Liver (tissue), 9 donors: Measurements from ENCODE around the gene FNDC10. TPM values are rescaled to one million over a fixed set of nuclear protein-coding genes. Genes with fewer than 3 reads are reported as not detected.
A peak's percentile ranks its signal among the peaks of the same experiment; 100 is the strongest.

Experiments used
- DNase-seq: peaks from one replicate; pipeline ENCODE4 v3.0.0-alpha.2; 2017; ENCODE audit warnings: low spot score
- H3K27ac ChIP-seq, 2 donors: one replicate each; pipeline ENCODE4 v1.7.0; 2013; ENCODE audit warnings: inconsistent platforms in 2 of 2, low read length in 2 of 2, control low read depth in 1 of 2, low read depth in 1 of 2, mild to moderate bottlenecking in 1 of 2
- H3K27me3 ChIP-seq, 4 donors: one replicate each; pipeline versions ENCODE4 v1.6.1 to v1.7.0; 2013; ENCODE audit warnings: low read length in 3 of 4, inconsistent platforms in 1 of 4, mild to moderate bottlenecking in 1 of 4, moderate library complexity in 1 of 4; ENCODE audit not compliant: control insufficient read depth in 4 of 4, insufficient read depth in 4 of 4
- H3K36me3 ChIP-seq, 4 donors: one replicate each; pipeline versions ENCODE4 v1.6.1 to v1.7.0; 2013; ENCODE audit warnings: low read length in 3 of 4, mild to moderate bottlenecking in 3 of 4, low read depth in 1 of 4, moderate library complexity in 1 of 4; ENCODE audit not compliant: control insufficient read depth in 4 of 4, insufficient read depth in 3 of 4
- H3K4me1 ChIP-seq, 4 donors: one replicate each; pipeline versions ENCODE4 v1.6.1 to v1.7.0; 2013; ENCODE audit warnings: low read length in 3 of 4, mild to moderate bottlenecking in 3 of 4, moderate library complexity in 1 of 4; ENCODE audit not compliant: control insufficient read depth in 4 of 4, insufficient read depth in 4 of 4
- H3K4me3 ChIP-seq, 3 donors: one replicate each; pipeline versions ENCODE4 v1.6.1 to v1.7.0; 2013; ENCODE audit warnings: low read length in 3 of 3, control low read depth in 1 of 3, low read depth in 1 of 3, mild to moderate bottlenecking in 1 of 3
- H3K9ac ChIP-seq, 2 donors: one replicate each; pipeline ENCODE4 v1.7.0; 2013; ENCODE audit warnings: low read length in 2 of 2, mild to moderate bottlenecking in 2 of 2, moderate library complexity in 2 of 2, control low read depth in 1 of 2, low read depth in 1 of 2
- H3K9me3 ChIP-seq, 4 donors: one replicate each; pipeline versions ENCODE4 v1.6.1 to v1.7.0; 2013; ENCODE audit warnings: low read length in 3 of 4; ENCODE audit not compliant: control insufficient read depth in 4 of 4
- EGR1 ChIP-seq, 2 donors: IDR thresholded peaks; 2 replicates each; pipeline ENCODE4 v1.6.1; 2016 to 2018; ENCODE audit warnings: antibody characterized with exemption in 2 of 2, low read depth in 2 of 2
- FOXA1 ChIP-seq: IDR thresholded peaks from 2 replicates; pipeline ENCODE4 v1.6.1; 2016; ENCODE audit warnings: antibody characterized with exemption
- FOXA2 ChIP-seq: IDR thresholded peaks from 2 replicates; pipeline ENCODE4 v1.6.1; 2016; ENCODE audit warnings: antibody characterized with exemption
- GABPA ChIP-seq, 2 donors: IDR thresholded peaks in 1 of 2; conservative IDR thresholded peaks in 1 of 2; 2 replicates each; pipeline ENCODE4 v1.6.1; 2016; ENCODE audit warnings: antibody characterized with exemption in 2 of 2, mild to moderate bottlenecking in 1 of 2, moderate library complexity in 1 of 2
- HNF4A ChIP-seq, 2 donors: conservative IDR thresholded peaks; 2 replicates each; pipeline ENCODE4 v1.6.1; 2016; ENCODE audit warnings: antibody characterized with exemption in 2 of 2, mild to moderate bottlenecking in 2 of 2
- HNF4G ChIP-seq: IDR thresholded peaks from 2 replicates; pipeline ENCODE4 v1.6.1; 2016; ENCODE audit warnings: antibody characterized with exemption
- JUND ChIP-seq, 2 donors: IDR thresholded peaks; 2 replicates each; pipeline ENCODE4 v1.6.1; 2016; ENCODE audit warnings: antibody characterized with exemption in 2 of 2
- NR2F2 ChIP-seq: IDR thresholded peaks from 2 replicates; pipeline ENCODE4 v1.6.1; 2016; ENCODE audit warnings: antibody characterized with exemption
- RAD21 ChIP-seq, 2 donors: IDR thresholded peaks; 2 replicates each; pipeline ENCODE4 v1.6.1; 2016; ENCODE audit warnings: antibody characterized with exemption in 2 of 2, mild to moderate bottlenecking in 2 of 2
- REST ChIP-seq: IDR thresholded peaks from 2 replicates; pipeline ENCODE4 v1.6.1; 2016; ENCODE audit warnings: antibody characterized with exemption, mild to moderate bottlenecking
- RXRA ChIP-seq, 2 donors: IDR thresholded peaks; 2 replicates each; pipeline ENCODE4 v1.6.1; 2017 to 2018; ENCODE audit warnings: antibody characterized with exemption in 2 of 2, mild to moderate bottlenecking in 1 of 2
- SP1 ChIP-seq: IDR thresholded peaks from 2 replicates; pipeline ENCODE4 v1.6.1; 2018; ENCODE audit warnings: antibody characterized with exemption, mild to moderate bottlenecking
- YY1 ChIP-seq: IDR thresholded peaks from 2 replicates; pipeline ENCODE4 v1.6.1; 2016; ENCODE audit warnings: antibody characterized with exemption, mild to moderate bottlenecking
- WGBS: extraction: QIAGEN DNeasy Blood & Tissue Kit; methylation state at CpG from one replicate; pipeline ENCODE4 v1.1.7; 2013; 5-methylcytosine and 5-hydroxymethylcytosine counted together
- polyA plus RNA-seq, 2 donors: library from polyadenylated mRNA; stranded (reverse) in 1 of 2; unstranded in 1 of 2; fragments of 200-250 nt in 1 of 2; fragments of >200 nt in 1 of 2; fragmentation: Nextera tagmentation in 1 of 2; extraction: Ambion mirVana in 1 of 2; gene quantifications; one replicate each; pipeline versions ENCODE4 v1.2.1 to v1.2.3, GENCODE V29; 2013 to 2015
- total RNA-seq, 2 donors: library from RNA; depleted of rRNA; stranded (reverse); fragments of >200 nt; gene quantifications; one replicate each; pipeline ENCODE4 v1.2.3, GENCODE V29; 2014
- TF ChIP-seq, protein P1 (sequence below): fragments of 150-350 bp; IDR thresholded peaks from 2 replicates; pipeline ENCODE4 v1.5.1; 2017; ENCODE audit warnings: improper control_type of control experiment, low read depth, low read length; ENCODE audit not compliant: missing input control
- TF ChIP-seq, protein P2 (sequence below): IDR thresholded peaks from 2 replicates; pipeline ENCODE4 v1.6.1; 2016; ENCODE audit warnings: antibody characterized with exemption
- TF ChIP-seq, protein P3 (sequence below): IDR thresholded peaks from 2 replicates; pipeline ENCODE4 v1.6.1; 2016; ENCODE audit warnings: antibody characterized with exemption
- donor health status: healthy.
- donor health status: healthy.
- donor health status: healthy.
- donor health status: healthy.
- donor health status: healthy.

The FNDC10 gene
- total and polyA plus RNA-seq, 4 donors = 0.08 to 0.58 (median 0.25) TPM

- 83% methylated on average over 15 of the region's 15 CpGs for WGBS
- no peak for DNase-seq
- no peak overlapping the region for H3K4me3 ChIP-seq
Observed at GRCh38 chr1:1550591-1551432, 49.1 kb downstream of the FNDC10 start.

GRCh38 chr1:1550087-1550486 lies 49.8 kb downstream of the FNDC10 start:
- H3K9ac ChIP-seq = no peak overlapping the region
- peaks cover 0 to 7% (median 3%) of the 10 kb centered on the region in 4 donors for H3K4me1 ChIP-seq
- no peak overlapping the region for H3K27ac ChIP-seq
- DNase-seq = no peak
- H3K4me3 ChIP-seq = no peak overlapping the region
- WGBS = 94% methylated on average over 7 of the region's 7 CpGs
- no peak for TF ChIP-seq HNF4G
- no peak for TF ChIP-seq GABPA (IDR thresholded peaks at IDR 0.05 in 1 of 2, conservative IDR thresholded peaks at IDR 0.05 in 1 of 2)
- no peak for TF ChIP-seq SP1
- H3K9me3 ChIP-seq = no peaks in the 10 kb centered on the region
- peaks cover 0 to 5% (median 0%) of the 10 kb centered on the region in 4 donors for H3K36me3 ChIP-seq
- H3K27me3 ChIP-seq = no peaks in the 10 kb centered on the region

More at GRCh38 chr1:1550591-1551432, 49.1 kb downstream of the FNDC10 start:
- H3K27me3 ChIP-seq = no peaks in the 10 kb centered on the region
- H3K4me1 ChIP-seq = peaks cover 0 to 14% (median 9%) of the 10 kb centered on the region in 4 donors
- no peak overlapping the region for H3K9ac ChIP-seq
- H3K27ac ChIP-seq = no peak overlapping the region
- H3K9me3 ChIP-seq = no peaks in the 10 kb centered on the region
- TF ChIP-seq, protein P1, sequence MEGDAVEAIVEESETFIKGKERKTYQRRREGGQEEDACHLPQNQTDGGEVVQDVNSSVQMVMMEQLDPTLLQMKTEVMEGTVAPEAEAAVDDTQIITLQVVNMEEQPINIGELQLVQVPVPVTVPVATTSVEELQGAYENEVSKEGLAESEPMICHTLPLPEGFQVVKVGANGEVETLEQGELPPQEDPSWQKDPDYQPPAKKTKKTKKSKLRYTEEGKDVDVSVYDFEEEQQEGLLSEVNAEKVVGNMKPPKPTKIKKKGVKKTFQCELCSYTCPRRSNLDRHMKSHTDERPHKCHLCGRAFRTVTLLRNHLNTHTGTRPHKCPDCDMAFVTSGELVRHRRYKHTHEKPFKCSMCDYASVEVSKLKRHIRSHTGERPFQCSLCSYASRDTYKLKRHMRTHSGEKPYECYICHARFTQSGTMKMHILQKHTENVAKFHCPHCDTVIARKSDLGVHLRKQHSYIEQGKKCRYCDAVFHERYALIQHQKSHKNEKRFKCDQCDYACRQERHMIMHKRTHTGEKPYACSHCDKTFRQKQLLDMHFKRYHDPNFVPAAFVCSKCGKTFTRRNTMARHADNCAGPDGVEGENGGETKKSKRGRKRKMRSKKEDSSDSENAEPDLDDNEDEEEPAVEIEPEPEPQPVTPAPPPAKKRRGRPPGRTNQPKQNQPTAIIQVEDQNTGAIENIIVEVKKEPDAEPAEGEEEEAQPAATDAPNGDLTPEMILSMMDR = peak; percentile 7
- TF ChIP-seq HNF4A (conservative IDR thresholded peaks at IDR 0.05) = no peak
- TF ChIP-seq HNF4G = no peak
- TF ChIP-seq, protein P2, sequence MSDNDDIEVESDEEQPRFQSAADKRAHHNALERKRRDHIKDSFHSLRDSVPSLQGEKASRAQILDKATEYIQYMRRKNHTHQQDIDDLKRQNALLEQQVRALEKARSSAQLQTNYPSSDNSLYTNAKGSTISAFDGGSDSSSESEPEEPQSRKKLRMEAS = no peak
- TF ChIP-seq EGR1 (IDR thresholded peaks at IDR 0.05; ENCODE audit: low read depth in 2 of 2) = no peak
- TF ChIP-seq RAD21 (IDR thresholded peaks at IDR 0.05) = peak in 1 of 2 donors; percentile 52
- no peak for TF ChIP-seq FOXA2
- peaks cover 0 to 5% (median 0%) of the 10 kb centered on the region in 4 donors for H3K36me3 ChIP-seq

- Histone ChIP-seq H3K27ac (no peak overlapping the region), H3K9me3 (no peaks in the 10 kb centered on the region), H3K36me3 (peaks cover 0 to 5% (median 0%) of the 10 kb centered on the region in 4 donors), H3K27me3 (no peaks in the 10 kb centered on the region), H3K4me3 (no peak overlapping the region), H3K9ac (no peak overlapping the region), H3K4me1 (peaks cover 0 to 9% (median 1%) of the 10 kb centered on the region in 4 donors)
- TF ChIP-seq REST (no peak), NR2F2 (no peak), FOXA1 (no peak), RAD21 (IDR thresholded peaks at IDR 0.05) (no peak), HNF4A (conservative IDR thresholded peaks at IDR 0.05) (no peak), GABPA (IDR thresholded peaks at IDR 0.05 in 1 of 2, conservative IDR thresholded peaks at IDR 0.05 in 1 of 2) (no peak), HNF4G (no peak), YY1 (no peak), EGR1 (IDR thresholded peaks at IDR 0.05; ENCODE audit: low read depth in 2 of 2) (no peak), JUND (IDR thresholded peaks at IDR 0.05) (no peak), RXRA (IDR thresholded peaks at IDR 0.05) (no peak)
- TF ChIP-seq, protein P1 = no peak
- TF ChIP-seq, protein P3, sequence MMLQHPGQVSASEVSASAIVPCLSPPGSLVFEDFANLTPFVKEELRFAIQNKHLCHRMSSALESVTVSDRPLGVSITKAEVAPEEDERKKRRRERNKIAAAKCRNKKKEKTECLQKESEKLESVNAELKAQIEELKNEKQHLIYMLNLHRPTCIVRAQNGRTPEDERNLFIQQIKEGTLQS = no peak
- DNase-seq = no peak
- 88% methylated on average over 14 of the region's 14 CpGs for WGBS
Observed at GRCh38 chr1:1548591-1548990, 51.3 kb downstream of the FNDC10 start.
